GM18507 (cell line): ENCODE measurements around the gene PRRT1.
A peak's percentile ranks its signal among the peaks of the same experiment; 100 is the strongest.
"Not testable (repeated sequence)": the region's sequence is repeated elsewhere in the genome, so short reads cannot be mapped to it uniquely, and the experiment has no call there.

ENCODE experiments used
- DNase-seq: peaks from one replicate; pipeline ENCODE4 v3.0.0; 2011; ENCODE audit warnings: low read depth; ENCODE audit not compliant: insufficient read length; ENCODE audit errors: extremely low spot score
- FAIRE-seq: peaks from 2 replicates; lab custom pipeline; 2011; peaks lifted over from hg19 to GRCh38; lab: Jason Lieb, UNC

The PRRT1 gene

DNA sequence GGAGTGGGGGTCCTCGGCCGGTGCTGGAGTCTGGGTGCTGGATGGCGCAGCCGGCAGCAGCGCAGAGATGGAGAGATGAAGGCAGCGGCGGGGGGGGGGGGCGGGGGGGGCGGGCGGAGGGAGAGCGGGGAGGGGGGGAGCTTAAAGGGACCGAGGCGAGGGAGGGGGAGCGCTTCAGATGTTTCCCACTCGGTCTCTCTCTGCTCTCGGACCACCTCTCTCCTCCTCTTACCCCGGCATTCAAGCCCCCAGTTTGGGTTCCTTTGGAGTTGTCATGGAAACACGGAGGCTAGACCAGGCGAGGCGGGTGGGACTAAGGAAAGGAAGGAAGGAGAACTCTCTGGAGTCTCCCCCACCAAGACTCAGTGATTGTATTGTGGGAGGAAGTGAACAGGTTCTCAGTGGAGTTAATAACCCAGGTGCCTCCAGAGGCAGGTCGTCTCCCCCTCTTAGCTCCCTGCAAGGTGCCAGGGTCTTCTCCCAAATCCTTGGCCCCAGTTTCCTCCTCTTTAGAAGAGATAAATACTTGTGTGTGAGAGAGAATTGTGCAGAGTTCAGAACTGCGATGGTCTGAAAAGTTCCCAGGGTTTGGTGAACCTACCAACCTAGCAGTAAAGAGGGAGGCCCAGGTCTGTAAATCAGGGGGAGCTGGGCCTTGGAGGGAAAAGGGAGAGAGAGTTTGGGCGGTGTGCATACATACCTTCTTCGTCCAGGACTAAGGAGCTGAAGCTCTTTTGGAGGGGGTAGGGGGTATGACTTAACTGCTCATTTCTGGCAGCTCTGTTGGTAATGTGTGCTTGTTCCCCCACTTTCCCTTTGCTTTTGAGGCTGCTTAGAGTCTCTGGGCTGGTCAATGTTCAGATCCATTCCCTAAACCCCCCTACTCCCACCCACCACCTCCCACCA is at the start of gene PRRT1:
Gene PRRT1 (minus strand): TSS at position 77 of the 906 bp plus-strand sequence. CDS start 112 bp downstream, outside the sequence.
- DNase-seq (no peak), FAIRE-seq (no peak)

- FAIRE-seq = no peak
- no peak for DNase-seq
Observed at GRCh38 chr6:32200711-32201475, 49.2 kb upstream of the PRRT1 start.

GRCh38 chr6:32198866-32199265 is 47.1 kb upstream of the PRRT1 start:
- FAIRE-seq = no peak
- no peak for DNase-seq

GRCh38 chr6:32198345-32198696 is 46.6 kb upstream of the PRRT1 start:
- DNase-seq = no peak
- FAIRE-seq = no peak

DNA sequence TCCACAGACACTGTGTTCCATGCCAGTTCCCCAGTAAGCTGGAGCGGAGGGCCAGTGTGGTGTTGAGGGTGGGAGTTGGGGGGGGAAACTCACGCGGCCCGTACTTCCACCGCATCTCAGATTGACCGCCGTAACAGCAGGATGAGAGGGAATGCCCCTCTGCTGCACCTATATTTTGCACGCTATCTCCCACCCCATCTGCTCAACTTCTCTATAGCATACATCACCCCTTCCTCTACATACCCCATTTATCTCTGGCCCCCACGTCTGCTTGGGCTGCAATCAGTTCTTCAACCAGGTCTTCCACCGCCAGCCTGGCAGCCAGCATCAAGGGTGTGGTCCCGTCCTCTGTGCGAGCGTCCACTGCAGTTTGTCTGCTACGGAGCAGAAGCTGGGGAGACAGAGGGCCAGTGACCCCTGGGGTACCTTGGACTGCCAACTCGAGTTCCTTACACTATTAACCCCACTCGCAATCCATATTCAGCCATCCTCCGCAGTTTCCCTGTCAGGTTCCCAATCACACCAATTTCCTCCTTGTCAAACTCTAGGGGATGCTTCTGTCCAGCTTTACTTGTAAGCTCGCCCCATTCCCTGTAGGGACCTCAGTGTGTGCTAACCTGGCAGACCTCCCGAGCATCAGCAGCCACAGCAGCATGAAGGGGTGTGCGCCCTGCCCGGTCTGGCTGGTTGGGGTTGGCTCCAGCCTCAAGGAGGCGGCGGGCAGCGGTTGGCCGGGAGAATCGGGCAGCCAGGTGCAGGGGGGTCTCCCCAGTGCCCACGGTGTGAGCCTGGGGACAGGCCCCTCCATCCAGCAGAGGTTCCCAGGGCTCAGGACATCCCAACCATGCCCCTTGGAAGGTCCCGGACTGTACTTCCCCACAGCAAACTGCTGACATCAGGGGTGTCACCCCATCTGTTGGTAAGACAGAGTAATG is 45.2 kb upstream of the PRRT1 start:
- FAIRE-seq (no peak), DNase-seq (no peak)

DNA sequence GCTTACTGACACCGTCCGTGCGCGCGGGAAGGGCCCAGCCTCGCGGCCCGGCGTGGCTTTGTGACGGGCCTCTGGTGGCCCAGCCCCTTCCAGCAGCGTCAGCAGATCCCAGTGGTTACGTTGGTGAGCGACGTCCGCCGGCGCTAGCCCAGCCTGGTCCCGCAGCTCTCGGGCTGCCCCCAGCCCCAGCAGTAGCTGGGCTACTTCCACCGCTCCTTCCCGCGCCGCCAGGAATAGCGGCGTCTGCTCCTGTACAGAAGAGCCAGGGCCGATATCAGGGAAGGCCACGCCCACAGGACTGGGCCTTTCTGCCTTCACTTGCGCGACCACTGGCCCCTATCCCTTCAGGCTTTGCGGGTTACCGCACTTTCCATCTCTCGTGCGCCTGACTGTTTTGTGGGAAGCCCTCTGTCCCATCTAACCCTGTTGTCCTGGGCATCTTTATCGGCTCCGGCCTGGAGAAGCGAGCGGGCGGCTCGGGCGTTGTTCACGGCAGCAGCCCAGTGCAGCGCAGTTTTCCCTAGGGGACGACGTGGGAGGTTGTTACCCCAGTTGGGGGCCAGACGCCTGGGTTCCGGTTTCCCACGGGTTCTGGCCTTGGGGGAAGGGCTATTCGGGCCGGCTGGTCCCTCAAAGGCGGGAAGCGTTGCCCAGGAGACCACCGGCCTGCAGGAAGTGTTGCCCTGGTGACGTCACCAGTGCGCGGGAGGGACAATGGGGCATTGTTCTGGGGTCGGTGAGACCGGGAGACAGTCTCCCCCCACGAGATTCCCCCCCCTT is 44.4 kb upstream of the PRRT1 start:
- peak; percentile 58 for DNase-seq
- peak; percentile 73 for FAIRE-seq

DNA sequence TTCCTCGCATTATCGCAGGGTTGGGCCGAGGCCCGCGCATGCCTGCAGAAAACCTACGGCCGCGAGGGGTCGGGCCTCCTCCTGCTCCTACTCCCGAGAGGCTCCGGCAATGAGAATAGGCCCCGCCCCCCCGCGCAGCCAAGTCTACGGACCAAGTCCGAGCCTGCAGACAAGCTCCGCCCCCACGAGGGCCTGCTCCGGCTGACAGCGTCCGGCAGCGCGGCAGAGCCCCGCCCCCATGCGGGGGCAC is 43.8 kb upstream of the PRRT1 start:
- FAIRE-seq = peak; percentile 99
- DNase-seq = peak; percentile 87

GRCh38 chr6:32194825-32195651 is 43.3 kb upstream of the PRRT1 start:
- FAIRE-seq (peak; percentile 66), DNase-seq (no peak)

DNA sequence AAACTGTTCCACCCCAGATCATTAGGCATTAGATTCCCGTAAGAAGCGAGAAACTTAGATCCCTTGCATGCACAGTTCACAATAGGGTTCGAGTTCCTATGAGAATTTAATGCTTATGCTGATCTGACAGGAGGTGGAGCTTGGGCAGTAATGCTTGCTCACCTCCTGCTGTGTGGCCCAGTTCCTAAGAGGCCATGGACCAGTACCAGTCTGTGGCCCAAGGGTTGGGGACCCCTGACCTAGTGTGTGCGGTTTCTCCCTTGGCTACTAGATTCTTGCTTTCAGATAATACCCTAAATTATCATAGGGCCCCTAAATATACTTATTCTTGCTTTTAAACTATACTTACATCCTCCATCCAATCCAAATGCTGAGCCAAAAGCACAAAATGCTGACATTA is 42.6 kb upstream of the PRRT1 start:
- no peak for FAIRE-seq
- no peak for DNase-seq

GRCh38 chr6:32193096-32193495 is 41.4 kb upstream of the PRRT1 start:
- not testable (repeated sequence) for FAIRE-seq, DNase-seq

DNA sequence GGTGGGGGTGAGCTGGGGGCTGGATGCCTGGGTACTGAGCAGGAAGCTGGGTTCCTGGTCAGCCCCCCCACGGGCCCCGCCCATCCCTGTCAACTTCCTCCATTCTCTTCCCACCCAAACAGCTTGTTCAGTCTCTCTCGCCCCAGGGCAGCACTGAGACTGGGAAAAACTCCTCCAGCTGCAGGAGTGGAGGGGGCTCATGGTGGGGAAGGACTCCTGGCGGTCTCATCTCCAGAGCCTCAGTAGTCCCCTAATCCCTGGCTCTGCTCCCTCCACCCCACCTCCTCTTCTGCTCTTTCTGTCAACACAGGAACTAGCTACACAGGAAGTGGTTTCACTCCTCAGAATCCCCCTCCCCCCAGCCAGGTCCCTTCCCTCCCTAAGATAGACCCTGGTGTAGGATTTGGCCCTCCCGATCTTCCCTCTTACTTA is 40.9 kb upstream of the PRRT1 start, which contains the start of gene GPSM3:
Gene GPSM3 (minus strand): TSS at position 36 of the 432 bp plus-strand sequence. CDS start 130 bp downstream, outside the sequence.
- DNase-seq = no peak
- peak; percentile 75 for FAIRE-seq

GRCh38 chr6:32191696-32192607 is 40.2 kb upstream of the PRRT1 start:
- FAIRE-seq (no peak), DNase-seq (no peak)

- no peak for FAIRE-seq
- DNase-seq = no peak
Observed at GRCh38 chr6:32190911-32191677, 39.4 kb upstream of the PRRT1 start.

GRCh38 chr6:32190054-32190851 is 38.5 kb upstream of the PRRT1 start, which contains the start of gene PBX2:
PBX2 (minus strand) TSS chr6:32190202; CDS start chr6:32189915, 287 bp downstream.
- DNase-seq (peak; percentile 64), FAIRE-seq (peak; percentile 96)

DNA sequence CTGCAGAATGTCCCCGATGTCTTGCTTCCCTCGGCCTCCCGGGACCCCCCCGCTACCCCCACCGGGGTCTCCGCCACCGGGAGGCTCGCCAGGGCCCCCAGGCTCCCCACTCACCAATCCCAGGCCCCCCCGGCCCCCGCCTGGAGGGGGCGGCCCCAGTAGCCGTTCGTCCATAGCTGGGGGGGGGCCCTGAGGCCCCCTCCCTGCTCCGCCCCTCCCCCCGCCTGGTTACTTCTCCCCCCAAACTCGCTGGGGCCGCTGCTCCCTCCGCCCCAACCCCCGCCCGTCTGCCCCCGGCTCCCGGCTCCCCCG is 38.0 kb upstream of the PRRT1 start:
- DNase-seq (no peak), FAIRE-seq (no peak)
